NT2/D1 (cell line): ENCODE data around the gene ROR2.
"Not testable (repeated sequence)": the region's sequence is repeated elsewhere in the genome, so short reads cannot be mapped to it uniquely, and the experiment has no call there.

Experiments used
- DNase-seq: peaks from one replicate; pipeline ENCODE4 v3.0.0-alpha.2; 2011; ENCODE audit warnings: low read depth, low spot score
- H3K27me3 ChIP-seq: 2 replicates; pipeline ENCODE4 v1.6.0; 2011; ENCODE audit warnings: mild to moderate bottlenecking; ENCODE audit not compliant: insufficient read length, insufficient read depth
- H3K36me3 ChIP-seq: 2 replicates; pipeline ENCODE4 v1.6.1; 2011; ENCODE audit warnings: mild to moderate bottlenecking, low read length, mixed read lengths; ENCODE audit not compliant: insufficient read depth, insufficient read length
- H3K4me1 ChIP-seq: 2 replicates; pipeline ENCODE4 v1.5.1; 2011; ENCODE audit not compliant: insufficient read depth, insufficient read length
- H3K4me3 ChIP-seq: 2 replicates; pipeline ENCODE4 v1.5.1; 2011; ENCODE audit warnings: low read depth; ENCODE audit not compliant: insufficient read length
- H3K9ac ChIP-seq: 2 replicates; pipeline ENCODE4 v1.6.0; 2011; ENCODE audit warnings: low read depth; ENCODE audit not compliant: insufficient read length
- H3K9me3 ChIP-seq: 2 replicates; pipeline ENCODE4 v1.5.1; 2011; ENCODE audit warnings: mild to moderate bottlenecking, low read length; ENCODE audit not compliant: insufficient read depth
- SUZ12 ChIP-seq: IDR thresholded peaks from 2 replicates; pipeline ENCODE4 v1.6.1; 2011; ENCODE audit not compliant: insufficient read length, insufficient read depth; ENCODE audit errors: extremely low read depth
- YY1 ChIP-seq: IDR thresholded peaks from 2 replicates; pipeline ENCODE4 v1.6.1; 2011; ENCODE audit not compliant: insufficient read length, insufficient read depth
- ZNF274 ChIP-seq: IDR thresholded peaks from 2 replicates; pipeline ENCODE4 v1.6.1; 2011; ENCODE audit warnings: mild to moderate bottlenecking, low read depth, low read length

ROR2 gene

DNA sequence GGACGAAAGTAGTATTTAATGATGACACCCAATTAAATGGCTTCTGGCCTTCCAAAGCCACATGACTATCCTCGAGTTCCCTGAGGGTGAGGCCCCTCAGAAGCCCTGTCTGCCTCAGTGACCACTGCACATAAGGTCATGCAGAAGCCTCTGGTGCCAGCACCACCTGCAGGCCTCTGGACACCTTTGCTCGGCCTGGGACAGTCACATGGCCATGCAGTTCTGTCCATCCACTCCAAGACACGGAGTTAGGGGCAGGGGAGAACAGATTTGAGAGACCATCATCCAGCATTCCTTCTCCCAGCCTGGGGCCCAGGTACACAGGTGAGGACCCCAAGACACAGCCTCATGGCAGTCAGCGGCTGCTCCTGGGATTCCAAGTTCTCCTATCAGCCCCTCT, 145.0 kb downstream of the ROR2 start:
- no peak overlapping the region for H3K9ac ChIP-seq
- H3K4me3 ChIP-seq, result no peak overlapping the region
- no peaks in the 10 kb centered on the region for H3K27me3 ChIP-seq
- no peak for DNase-seq
- H3K4me1 ChIP-seq, result peaks cover 7% of the 10 kb centered on the region
- TF ChIP-seq YY1, result no peak
- TF ChIP-seq SUZ12, result no peak
- TF ChIP-seq ZNF274, result no peak
- H3K36me3 ChIP-seq, result no peaks in the 10 kb centered on the region
- H3K9me3 ChIP-seq, result no peaks in the 10 kb centered on the region

DNA sequence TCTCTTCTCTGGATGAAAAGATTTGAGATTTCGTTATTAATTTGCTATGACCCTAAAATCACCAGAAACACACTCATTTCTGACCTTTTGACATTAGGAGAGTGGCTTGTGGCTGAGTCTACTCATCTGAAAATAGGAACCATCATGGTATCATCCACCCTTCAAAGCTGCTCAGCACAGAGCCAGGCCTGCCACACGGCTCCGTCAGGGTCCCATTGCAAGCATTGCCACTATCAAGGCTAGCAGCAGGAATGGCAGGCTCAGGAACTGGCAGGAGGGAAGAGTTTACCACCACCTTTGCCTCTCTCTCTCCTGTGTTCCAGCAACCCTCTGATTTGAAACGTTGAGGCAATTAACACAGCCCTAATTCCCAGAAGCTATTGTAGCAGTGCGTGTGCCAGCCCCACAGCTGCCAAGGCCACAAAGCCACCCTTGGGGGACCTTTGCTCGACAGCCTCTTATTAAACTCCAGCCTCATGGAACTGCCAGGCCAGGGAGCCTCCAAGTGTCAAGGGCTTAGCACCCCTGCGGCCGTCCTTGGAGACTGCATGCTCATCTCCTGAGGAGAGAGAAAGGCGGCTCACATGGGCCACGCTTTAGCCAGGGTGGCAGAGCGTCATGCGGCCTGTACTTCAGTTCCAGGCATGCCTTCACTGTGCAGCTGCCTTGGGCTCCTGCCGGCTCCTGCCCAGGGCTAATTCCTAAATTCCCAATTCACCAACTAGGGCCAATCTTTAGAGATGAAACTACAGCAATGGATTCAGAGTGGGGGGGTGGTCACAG, 145.9 kb downstream of the ROR2 start:
- Histone ChIP-seq H3K4me1 (peaks cover 6% of the 10 kb centered on the region), H3K9ac (no peak overlapping the region), H3K27me3 (no peaks in the 10 kb centered on the region), H3K36me3 (no peaks in the 10 kb centered on the region), H3K9me3 (no peaks in the 10 kb centered on the region), H3K4me3 (no peak overlapping the region)
- TF ChIP-seq SUZ12 (no peak), ZNF274 (no peak), YY1 (no peak)
- no peak for DNase-seq

DNA sequence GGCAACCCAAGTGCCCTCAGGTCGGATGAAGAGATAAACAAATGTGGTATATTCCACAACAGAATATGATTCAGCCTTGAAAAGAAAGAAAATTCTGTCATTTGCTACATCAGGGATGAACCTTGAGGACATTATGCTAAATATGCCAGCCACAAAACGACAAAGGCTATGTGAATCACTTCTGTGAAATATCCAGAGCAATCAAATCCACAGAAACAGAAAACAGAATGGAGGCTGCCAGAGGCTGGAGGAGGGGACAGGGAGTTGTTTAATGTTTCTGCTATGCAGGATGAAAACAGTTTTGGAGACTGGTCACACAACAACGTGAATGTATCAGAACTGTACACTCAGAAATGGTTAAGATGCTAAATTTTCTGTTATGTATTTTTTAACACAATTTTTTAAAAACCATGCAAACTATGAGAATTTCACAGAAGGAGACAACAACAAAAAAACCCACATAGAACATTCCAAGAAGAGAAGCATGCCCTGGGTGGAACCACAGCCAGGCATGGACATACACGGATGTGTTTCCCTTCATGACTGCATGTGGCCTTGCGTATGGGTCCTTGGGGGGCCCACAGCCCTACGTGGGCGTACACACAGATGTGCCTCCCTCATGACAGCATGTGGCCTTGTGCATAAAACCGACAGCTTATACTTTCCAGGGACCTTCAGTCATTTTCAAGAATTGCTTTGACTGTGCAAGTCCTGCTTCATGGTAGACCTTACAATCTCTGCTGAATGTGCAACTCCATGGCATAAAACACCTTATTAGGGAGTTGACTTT, 146.7 kb downstream of the ROR2 start:
- Histone ChIP-seq H3K4me1 (peaks cover 10% of the 10 kb centered on the region), H3K9me3 (no peaks in the 10 kb centered on the region), H3K9ac (no peak overlapping the region), H3K36me3 (no peaks in the 10 kb centered on the region), H3K27me3 (no peaks in the 10 kb centered on the region), H3K4me3 (no peak overlapping the region)
- no peak for DNase-seq
- TF ChIP-seq SUZ12 (no peak), YY1 (no peak), ZNF274 (no peak)

DNA sequence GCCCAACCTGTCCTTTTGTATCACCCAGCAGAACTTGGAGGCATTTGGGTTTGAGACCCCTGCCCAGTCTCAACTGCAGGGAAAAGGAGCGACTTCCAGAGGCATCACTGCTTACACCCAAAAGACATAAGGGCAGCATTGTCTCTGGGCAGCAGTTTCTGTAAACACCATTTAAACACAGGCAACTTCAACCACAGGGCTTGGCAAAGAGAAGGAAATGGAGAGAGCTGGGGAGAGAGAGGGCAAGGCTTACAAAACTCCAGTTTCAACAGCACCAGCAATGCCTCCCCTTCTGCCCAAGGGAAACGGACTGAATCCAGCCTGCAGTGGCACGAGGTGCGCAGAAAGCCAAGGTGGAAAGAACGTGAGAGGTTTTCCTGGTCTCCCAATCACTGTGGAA, 147.6 kb downstream of the ROR2 start:
- H3K27me3 ChIP-seq, result no peaks in the 10 kb centered on the region
- H3K9me3 ChIP-seq, result no peaks in the 10 kb centered on the region
- no peak for TF ChIP-seq YY1
- no peak for TF ChIP-seq ZNF274
- no peak for TF ChIP-seq SUZ12
- DNase-seq, result no peak
- H3K9ac ChIP-seq, result no peak overlapping the region
- H3K4me3 ChIP-seq, result no peak overlapping the region
- H3K4me1 ChIP-seq, result peaks cover 10% of the 10 kb centered on the region
- H3K36me3 ChIP-seq, result no peaks in the 10 kb centered on the region

DNA sequence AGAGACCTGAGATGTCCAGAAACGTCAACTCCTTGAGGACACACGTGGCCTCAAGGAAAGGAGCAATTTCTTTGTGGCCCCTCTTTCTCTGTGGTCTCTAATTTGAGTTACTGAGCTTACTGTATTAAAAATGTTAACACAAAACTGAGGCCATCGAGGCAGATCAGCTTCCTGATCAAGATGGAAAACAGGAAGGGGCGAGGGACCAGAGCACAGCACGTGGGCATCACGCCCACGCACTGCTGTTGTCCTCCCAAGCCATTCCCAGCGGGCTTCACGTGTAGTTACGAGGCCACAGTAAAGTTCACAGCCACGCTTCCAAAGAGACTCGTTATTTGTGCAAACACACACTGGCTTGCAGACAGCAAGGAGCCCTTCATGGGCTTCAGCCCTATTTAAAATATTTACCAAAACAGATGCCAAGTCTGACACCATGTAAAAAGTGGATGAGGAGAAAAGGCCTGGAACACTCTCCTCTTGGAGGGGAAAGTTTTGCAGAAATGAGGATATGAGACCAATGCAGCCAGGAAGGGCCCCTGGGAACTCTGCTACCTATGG, 149.5 kb downstream of the ROR2 start:
- Histone ChIP-seq H3K36me3 (no peaks in the 10 kb centered on the region), H3K4me1 (peaks cover 11% of the 10 kb centered on the region), H3K4me3 (no peak overlapping the region), H3K9ac (no peak overlapping the region), H3K27me3 (no peaks in the 10 kb centered on the region), H3K9me3 (no peaks in the 10 kb centered on the region)
- no peak for DNase-seq
- no peak for TF ChIP-seq ZNF274
- no peak for TF ChIP-seq SUZ12
- no peak for TF ChIP-seq YY1

DNA sequence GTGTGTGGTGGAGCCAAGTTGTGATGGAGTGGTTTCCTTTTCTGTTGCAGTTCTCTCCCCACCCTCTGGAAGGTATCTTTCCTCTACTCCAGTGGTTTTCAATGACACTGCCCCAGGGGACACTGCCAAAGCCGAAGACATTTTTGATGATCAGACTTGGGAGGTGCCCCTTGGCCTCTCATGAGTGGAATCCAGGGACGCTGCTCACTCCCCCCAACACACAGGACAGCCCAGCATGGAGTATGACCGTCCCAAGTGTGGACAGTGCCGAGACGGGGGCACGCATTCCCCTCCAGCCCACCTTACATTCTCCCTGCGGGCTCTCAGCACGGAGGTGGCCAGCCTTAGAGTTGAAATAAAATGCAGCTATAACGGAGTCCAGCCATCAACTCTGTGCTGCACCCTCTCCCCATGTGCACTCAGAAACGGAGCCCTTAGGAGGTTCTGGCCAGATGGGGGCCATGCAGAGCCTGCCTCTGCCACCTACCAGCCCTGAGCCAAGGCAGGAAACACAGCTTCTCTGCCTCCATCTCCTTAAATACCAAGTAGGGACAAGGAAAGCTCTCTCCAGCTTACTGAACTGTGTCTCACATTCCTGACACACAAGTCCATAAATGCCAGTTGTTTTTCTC, 150.8 kb downstream of the ROR2 start:
- Histone ChIP-seq H3K4me1 (peaks cover 9% of the 10 kb centered on the region), H3K36me3 (no peaks in the 10 kb centered on the region), H3K9me3 (no peaks in the 10 kb centered on the region), H3K9ac (no peak overlapping the region), H3K4me3 (no peak overlapping the region), H3K27me3 (no peaks in the 10 kb centered on the region)
- no peak for DNase-seq
- TF ChIP-seq YY1 (no peak), ZNF274 (no peak), SUZ12 (no peak)

DNA sequence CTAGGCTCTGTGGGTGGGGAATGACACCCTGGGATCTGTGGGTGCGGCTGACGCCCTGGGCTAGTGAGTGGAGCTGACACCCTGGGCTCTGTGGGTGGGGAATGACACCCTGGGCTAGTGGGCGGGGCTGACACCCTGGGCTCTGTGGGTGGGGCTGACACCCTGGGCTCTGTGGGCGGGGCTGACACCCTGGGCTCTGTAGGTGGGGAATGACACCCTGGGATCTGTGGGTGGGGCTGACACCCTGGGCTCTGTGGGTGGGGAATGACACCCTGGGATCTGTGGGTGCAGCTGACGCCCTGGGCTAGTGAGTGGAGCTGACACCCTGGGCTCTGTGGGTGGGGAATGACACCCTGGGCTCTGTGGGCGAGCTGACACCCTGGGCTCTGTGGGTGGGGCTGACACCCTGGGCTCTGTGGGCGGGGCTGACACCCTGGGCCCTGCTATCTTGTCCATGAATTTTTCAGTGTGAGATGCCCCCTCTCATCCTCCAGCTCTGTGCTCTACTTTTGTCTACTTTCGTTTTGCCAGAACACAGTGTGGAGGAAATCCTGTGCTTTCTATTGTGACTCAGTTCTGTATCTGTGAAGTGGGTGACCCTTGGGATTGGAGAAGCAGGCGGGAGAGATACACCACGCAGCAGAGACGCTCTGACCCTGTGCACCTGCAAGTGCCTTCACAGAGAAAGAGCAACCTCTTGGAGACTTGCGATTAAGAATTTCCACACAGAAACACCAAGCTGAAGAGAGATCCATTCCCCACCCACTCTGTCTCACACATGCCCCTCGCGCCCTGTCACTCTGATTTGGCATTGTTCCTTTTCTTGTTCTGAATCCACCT, 151.5 kb downstream of the ROR2 start:
- not testable (repeated sequence) for H3K4me3 ChIP-seq, DNase-seq, H3K36me3 ChIP-seq, H3K9me3 ChIP-seq, H3K4me1 ChIP-seq, H3K9ac ChIP-seq, H3K27me3 ChIP-seq

DNA sequence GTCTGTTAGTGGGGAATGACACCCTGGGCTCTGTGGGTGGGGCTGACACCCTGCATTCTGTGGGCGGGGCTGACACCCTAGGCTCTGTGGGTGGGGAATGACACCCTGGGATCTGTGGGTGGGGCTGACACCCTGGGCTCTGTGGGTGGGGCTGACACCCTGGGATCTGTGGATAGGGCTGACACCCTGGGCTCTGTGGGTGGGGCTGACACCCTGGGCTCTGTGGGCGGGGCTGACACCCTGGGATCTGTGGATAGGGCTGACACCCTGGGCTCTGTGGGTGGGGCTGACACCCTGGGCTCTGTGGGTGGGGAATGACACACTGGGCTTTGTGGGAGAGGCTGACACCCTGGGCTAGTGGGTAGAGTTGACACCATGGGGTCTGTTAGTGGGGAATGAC, 152.5 kb downstream of the ROR2 start:
- H3K36me3 ChIP-seq, H3K9ac ChIP-seq, H3K4me1 ChIP-seq, H3K9me3 ChIP-seq, H3K27me3 ChIP-seq, DNase-seq, H3K4me3 ChIP-seq: not testable (repeated sequence)

DNA sequence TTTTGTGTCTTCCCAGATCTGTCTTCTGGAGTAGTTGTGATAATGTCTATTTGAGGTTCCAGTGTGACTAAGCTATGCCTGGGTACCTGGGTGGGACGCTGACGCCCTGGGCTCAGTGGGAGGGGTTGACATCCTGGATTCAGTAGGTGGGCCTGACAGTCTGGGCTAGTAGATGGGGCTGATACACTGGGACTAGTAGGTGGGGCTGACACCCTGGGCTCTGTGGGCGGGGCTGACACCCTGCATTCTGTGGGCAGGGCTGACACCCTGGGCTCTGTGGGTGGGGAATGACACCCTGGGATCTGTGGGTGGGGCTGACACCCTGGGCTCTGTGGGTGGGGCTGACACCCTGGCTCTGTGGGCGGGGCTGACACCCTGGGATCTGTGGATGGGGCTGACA, 153.5 kb downstream of the ROR2 start:
- not testable (repeated sequence) for DNase-seq, H3K27me3 ChIP-seq, H3K9ac ChIP-seq, H3K36me3 ChIP-seq, H3K4me3 ChIP-seq, H3K9me3 ChIP-seq, H3K4me1 ChIP-seq
